ENCODE measurements around the gene SLC2A9.

SLC2A9 gene

GRCh38 chr4:10063544-10064300 lies 42.4 kb upstream of the SLC2A9 start:
- TF ChIP-seq, protein P1, sequence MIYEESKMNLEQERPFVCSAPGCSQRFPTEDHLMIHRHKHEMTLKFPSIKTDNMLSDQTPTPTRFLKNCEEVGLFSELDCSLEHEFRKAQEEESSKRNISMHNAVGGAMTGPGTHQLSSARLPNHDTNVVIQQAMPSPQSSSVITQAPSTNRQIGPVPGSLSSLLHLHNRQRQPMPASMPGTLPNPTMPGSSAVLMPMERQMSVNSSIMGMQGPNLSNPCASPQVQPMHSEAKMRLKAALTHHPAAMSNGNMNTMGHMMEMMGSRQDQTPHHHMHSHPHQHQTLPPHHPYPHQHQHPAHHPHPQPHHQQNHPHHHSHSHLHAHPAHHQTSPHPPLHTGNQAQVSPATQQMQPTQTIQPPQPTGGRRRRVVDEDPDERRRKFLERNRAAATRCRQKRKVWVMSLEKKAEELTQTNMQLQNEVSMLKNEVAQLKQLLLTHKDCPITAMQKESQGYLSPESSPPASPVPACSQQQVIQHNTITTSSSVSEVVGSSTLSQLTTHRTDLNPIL (CRISPR knock-in tag; IDR thresholded peaks at IDR 0.05; ENCODE audit: low read depth) = no peak
- TF ChIP-seq GLIS3 (CRISPR knock-in tag; IDR thresholded peaks at IDR 0.05) (no peak), BACH2 (CRISPR knock-in tag; IDR thresholded peaks at IDR 0.05; ENCODE audit: borderline replicate concordance) (no peak), PPARA (CRISPR knock-in tag; IDR thresholded peaks at IDR 0.05; ENCODE audit: borderline replicate concordance) (no peak), ARNTL (CRISPR knock-in tag; IDR thresholded peaks at IDR 0.05; ENCODE audit: borderline replicate concordance, low read depth) (no peak), ZFP30 (CRISPR knock-in tag; IDR thresholded peaks at IDR 0.05) (no peak), TOX (CRISPR knock-in tag; IDR thresholded peaks at IDR 0.05; ENCODE audit: borderline replicate concordance) (no peak), OSR1 (CRISPR knock-in tag; IDR thresholded peaks at IDR 0.05) (no peak), RARB (CRISPR knock-in tag; IDR thresholded peaks at IDR 0.05) (no peak), TCF4 (CRISPR knock-in tag; IDR thresholded peaks at IDR 0.05; ENCODE audit: borderline replicate concordance) (no peak), CSRNP3 (CRISPR knock-in tag; IDR thresholded peaks at IDR 0.05) (no peak), ZC3H10 (CRISPR knock-in tag; IDR thresholded peaks at IDR 0.05) (no peak), ZNF8 (CRISPR knock-in tag; IDR thresholded peaks at IDR 0.05) (no peak)
- TF ChIP-seq, protein P2, sequence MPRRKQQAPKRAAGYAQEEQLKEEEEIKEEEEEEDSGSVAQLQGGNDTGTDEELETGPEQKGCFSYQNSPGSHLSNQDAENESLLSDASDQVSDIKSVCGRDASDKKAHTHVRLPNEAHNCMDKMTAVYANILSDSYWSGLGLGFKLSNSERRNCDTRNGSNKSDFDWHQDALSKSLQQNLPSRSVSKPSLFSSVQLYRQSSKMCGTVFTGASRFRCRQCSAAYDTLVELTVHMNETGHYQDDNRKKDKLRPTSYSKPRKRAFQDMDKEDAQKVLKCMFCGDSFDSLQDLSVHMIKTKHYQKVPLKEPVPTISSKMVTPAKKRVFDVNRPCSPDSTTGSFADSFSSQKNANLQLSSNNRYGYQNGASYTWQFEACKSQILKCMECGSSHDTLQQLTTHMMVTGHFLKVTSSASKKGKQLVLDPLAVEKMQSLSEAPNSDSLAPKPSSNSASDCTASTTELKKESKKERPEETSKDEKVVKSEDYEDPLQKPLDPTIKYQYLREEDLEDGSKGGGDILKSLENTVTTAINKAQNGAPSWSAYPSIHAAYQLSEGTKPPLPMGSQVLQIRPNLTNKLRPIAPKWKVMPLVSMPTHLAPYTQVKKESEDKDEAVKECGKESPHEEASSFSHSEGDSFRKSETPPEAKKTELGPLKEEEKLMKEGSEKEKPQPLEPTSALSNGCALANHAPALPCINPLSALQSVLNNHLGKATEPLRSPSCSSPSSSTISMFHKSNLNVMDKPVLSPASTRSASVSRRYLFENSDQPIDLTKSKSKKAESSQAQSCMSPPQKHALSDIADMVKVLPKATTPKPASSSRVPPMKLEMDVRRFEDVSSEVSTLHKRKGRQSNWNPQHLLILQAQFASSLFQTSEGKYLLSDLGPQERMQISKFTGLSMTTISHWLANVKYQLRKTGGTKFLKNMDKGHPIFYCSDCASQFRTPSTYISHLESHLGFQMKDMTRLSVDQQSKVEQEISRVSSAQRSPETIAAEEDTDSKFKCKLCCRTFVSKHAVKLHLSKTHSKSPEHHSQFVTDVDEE (CRISPR knock-in tag; IDR thresholded peaks at IDR 0.05) = no peak
- peak; percentile 72 for ATAC-seq

GRCh38 chr4:10061650-10062415 lies 40.5 kb upstream of the SLC2A9 start:
- ATAC-seq = no peak
- no peak for TF ChIP-seq ZNF565 (CRISPR knock-in tag; conservative IDR thresholded peaks at IDR 0.05; ENCODE audit: low read depth)

DNA sequence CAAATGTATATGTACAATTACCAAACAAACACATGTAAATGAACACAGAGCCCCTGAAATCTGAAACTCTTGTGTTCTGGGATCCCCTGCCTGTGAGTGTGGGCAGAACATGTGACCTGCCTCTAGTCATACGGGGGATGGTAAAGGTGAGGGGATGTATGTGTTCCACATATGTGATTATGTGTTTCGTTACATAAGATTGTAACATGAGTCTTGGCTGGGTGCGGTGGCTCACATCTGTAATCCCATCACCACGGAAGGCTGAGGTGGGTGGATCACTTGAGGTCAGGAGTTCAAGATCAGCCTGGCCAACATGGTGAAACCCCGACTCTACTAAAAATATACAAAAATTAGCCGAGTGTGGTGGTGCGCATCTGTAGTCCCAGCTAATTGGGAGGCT lies 37.1 kb upstream of the SLC2A9 start:
- no peak for ATAC-seq
- TF ChIP-seq ISL1 (CRISPR knock-in tag; IDR thresholded peaks at IDR 0.05) = no peak
- TF ChIP-seq GLIS3 (CRISPR knock-in tag; IDR thresholded peaks at IDR 0.05) = no peak
- TF ChIP-seq SNAI2 (CRISPR knock-in tag; IDR thresholded peaks at IDR 0.05) = no peak
- TF ChIP-seq PATZ1 (CRISPR knock-in tag; IDR thresholded peaks at IDR 0.05; ENCODE audit: borderline replicate concordance) = no peak
- TF ChIP-seq, protein P3, sequence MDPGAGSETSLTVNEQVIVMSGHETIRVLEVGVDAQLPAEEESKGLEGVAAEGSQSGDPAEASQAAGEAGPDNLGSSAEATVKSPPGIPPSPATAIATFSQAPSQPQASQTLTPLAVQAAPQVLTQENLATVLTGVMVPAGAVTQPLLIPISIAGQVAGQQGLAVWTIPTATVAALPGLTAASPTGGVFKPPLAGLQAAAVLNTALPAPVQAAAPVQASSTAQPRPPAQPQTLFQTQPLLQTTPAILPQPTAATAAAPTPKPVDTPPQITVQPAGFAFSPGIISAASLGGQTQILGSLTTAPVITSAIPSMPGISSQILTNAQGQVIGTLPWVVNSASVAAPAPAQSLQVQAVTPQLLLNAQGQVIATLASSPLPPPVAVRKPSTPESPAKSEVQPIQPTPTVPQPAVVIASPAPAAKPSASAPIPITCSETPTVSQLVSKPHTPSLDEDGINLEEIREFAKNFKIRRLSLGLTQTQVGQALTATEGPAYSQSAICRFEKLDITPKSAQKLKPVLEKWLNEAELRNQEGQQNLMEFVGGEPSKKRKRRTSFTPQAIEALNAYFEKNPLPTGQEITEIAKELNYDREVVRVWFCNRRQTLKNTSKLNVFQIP (CRISPR knock-in tag; IDR thresholded peaks at IDR 0.05; ENCODE audit: borderline replicate concordance, low read depth) = no peak
- no peak for TF ChIP-seq CSRNP3 (CRISPR knock-in tag; IDR thresholded peaks at IDR 0.05)
- TF ChIP-seq ZNF8 (CRISPR knock-in tag; IDR thresholded peaks at IDR 0.05) = no peak
- TF ChIP-seq OSR1 (CRISPR knock-in tag; IDR thresholded peaks at IDR 0.05) = no peak
- no peak for TF ChIP-seq CSDC2 (CRISPR knock-in tag; IDR thresholded peaks at IDR 0.05)
- TF ChIP-seq, protein P2 (CRISPR knock-in tag; IDR thresholded peaks at IDR 0.05) = no peak
